ENCODE results near the gene OARD1. TPM values are rescaled to one million over a fixed set of nuclear protein-coding genes. Genes with fewer than 3 reads are reported as not detected.

Gene OARD1
- total and polyA plus RNA-seq, 2 of the 8 experiments (the other 6 are each of a cell fraction or from before 2014, with no cell fraction given), result 16.8 to 35.8 TPM

GRCh38 chr6:41049521-41049920 lies 22.6 kb downstream of the OARD1 start:
- DNase-seq (ENCODE audit: low read depth in 1 of 2, low spot score in 2 of 2) (peak in 1 of 2 experiments; percentile 32), FAIRE-seq (no peak)
- H4K5ac ChIP-seq (ENCODE audit: insufficient read length, low read depth, low read length), result no peak overlapping the region
- no peak overlapping the region for H4K8ac ChIP-seq (ENCODE audit: extremely low read depth, insufficient read depth, low read length)
- H4K20me1 ChIP-seq (replicated peaks in 1 of 2; ENCODE audit: control insufficient read depth in 1 of 2, insufficient read depth in 2 of 2, low read length in 2 of 2), result no peaks in the 10 kb centered on the region
- H2AK5ac ChIP-seq (ENCODE audit: low read depth, low read length), result no peak overlapping the region
- no peak overlapping the region for H2BK15ac ChIP-seq (ENCODE audit: low read length)
- H3K4me2 ChIP-seq (ENCODE audit: insufficient read depth in 1 of 2, low read depth in 2 of 2, low read length in 2 of 2), result no peak overlapping the region
- no peak overlapping the region for H3K23ac ChIP-seq (ENCODE audit: insufficient read length)
- no peaks in the 10 kb centered on the region for H3K23me2 ChIP-seq (ENCODE audit: low read depth, low read length)
- H3K36me3 ChIP-seq (ENCODE audit: control insufficient read depth in 2 of 4, insufficient read depth in 4 of 4, low read length in 3 of 4), result no peaks in the 10 kb centered on the region
- H3K18ac ChIP-seq (ENCODE audit: extremely low read depth, low read length), result no peak overlapping the region
- ChIA-PET POLR2A (ENCODE audit: partially characterized antibody) (interaction anchor here (1.8 kb wide), 1 partner anchor 11 kb away, joined by 4 read pairs; the partner anchor contains the start of gene UNC5CL), CTCF (ENCODE audit: partially characterized antibody) (interaction anchor here (0.5 to 2.6 kb wide), 5 partner anchors 9 to 1730 kb away, joined by 3 to 18 read pairs (median 6); partner anchors contain the start of gene UNC5CL)
- no peak overlapping the region for H3K4ac ChIP-seq (replicated peaks; ENCODE audit: insufficient read length, low read depth, low read length)
- no peak overlapping the region for H2BK12ac ChIP-seq (ENCODE audit: low read depth, low read length)
- no peak overlapping the region for H2BK5ac ChIP-seq (ENCODE audit: low read depth, low read length)
- H3K27me3 ChIP-seq (replicated peaks in 1 of 4; ENCODE audit: control insufficient read depth in 3 of 4, extremely low read depth in 1 of 4, insufficient read depth in 3 of 4, low read length in 3 of 4), result no peaks in the 10 kb centered on the region
- no peak overlapping the region for H3K56ac ChIP-seq (replicated peaks; ENCODE audit: insufficient read length, low read depth, low read length)
- no peak overlapping the region for H3K14ac ChIP-seq (ENCODE audit: insufficient read length)
- no peak overlapping the region for H3K27ac ChIP-seq (ENCODE audit: low read depth, low read length)
- no peak overlapping the region for H3K4me3 ChIP-seq (ENCODE audit: extremely low read depth in 1 of 4, insufficient read depth in 2 of 4, low read depth in 3 of 4, low read length in 4 of 4)
- H4K91ac ChIP-seq (replicated peaks; ENCODE audit: insufficient read length, low read length), result no peak overlapping the region
- no peak for TF ChIP-seq POU5F1 (IDR thresholded peaks at IDR 0.05; ENCODE audit: low read depth, low read length)
- TF ChIP-seq BCL11A (IDR thresholded peaks at IDR 0.05; ENCODE audit: low read depth in 2 of 2, low read length in 2 of 2), result no peak
- no peak for TF ChIP-seq RFX5 (IDR thresholded peaks at IDR 0.05; ENCODE audit: borderline replicate concordance, low read depth, low read length)
- TF ChIP-seq CBX8 (IDR thresholded peaks at IDR 0.05; ENCODE audit: borderline replicate concordance, low read depth, low read length), result no peak
- TF ChIP-seq ASH2L (IDR thresholded peaks at IDR 0.05; ENCODE audit: low read length), result no peak
- TF ChIP-seq POLR2AphosphoS5 (IDR thresholded peaks at IDR 0.05; ENCODE audit: low read depth, low read length), result no peak
- no peak for TF ChIP-seq NRF1 (IDR thresholded peaks at IDR 0.05; ENCODE audit: low read depth, low read length)
- TF ChIP-seq POLR2A (IDR thresholded peaks at IDR 0.05; ENCODE audit: control extremely low read depth in 1 of 2, low read depth in 2 of 2, low read length in 2 of 2), result no peak
- no peak for TF ChIP-seq RXRA (IDR thresholded peaks at IDR 0.05; ENCODE audit: insufficient read depth, low read depth, low read length)
- no peak for TF ChIP-seq FOSL1 (IDR thresholded peaks at IDR 0.05; ENCODE audit: insufficient read depth, low read depth, low read length)
- TF ChIP-seq SP1 (IDR thresholded peaks at IDR 0.05; ENCODE audit: low read depth, low read length), result no peak
- no peak for TF ChIP-seq TAF7 (optimal IDR thresholded peaks at IDR 0.05; ENCODE audit: borderline replicate concordance, low read depth, low read length)
- TF ChIP-seq BRCA1 (IDR thresholded peaks at IDR 0.05; ENCODE audit: low read depth, low read length), result no peak
- no peak for TF ChIP-seq HDAC6 (IDR thresholded peaks at IDR 0.05; ENCODE audit: low read depth, low read length)
- no peak for TF ChIP-seq EGR1 (IDR thresholded peaks at IDR 0.05; ENCODE audit: borderline replicate concordance, low read depth, low read length)
- WGBS, 2 experiments (ENCODE audit: extremely low coverage in 1 of 2, insufficient coverage in 1 of 2, insufficient read length in 1 of 2, insufficient replicate concordance in 2 of 2, low coverage in 1 of 2, low lambda C conversion rate in 2 of 2, missing lambda C conversion rate in 1 of 2), result 75% methylated on average over 1 of the region's 1 CpG; no CpG with 5 or more reads in 1 of the 2 experiments
- H2BK20ac ChIP-seq (ENCODE audit: low read length), result no peak overlapping the region
- no peaks in the 10 kb centered on the region for H3K9me3 ChIP-seq (ENCODE audit: insufficient read depth in 2 of 2, low read depth in 1 of 2, low read length in 1 of 2)
- H3K79me1 ChIP-seq (ENCODE audit: low read depth, low read length), result no peaks in the 10 kb centered on the region
- no peak overlapping the region for H3K9ac ChIP-seq (replicated peaks in 1 of 4; ENCODE audit: extremely low read depth in 1 of 4, low read depth in 3 of 4, low read length in 3 of 4)
- peaks cover 0 to 5% (median 0%) of the 10 kb centered on the region in 4 experiments; a peak in 2 of 7 replicates for H3K4me1 ChIP-seq (replicated peaks in 1 of 4; ENCODE audit: control insufficient read depth in 3 of 4, insufficient read depth in 4 of 4, low read length in 3 of 4)
- H3K79me2 ChIP-seq (ENCODE audit: control insufficient read depth in 1 of 2, insufficient read depth in 2 of 2, low read length in 2 of 2), result no peaks in the 10 kb centered on the region
- H2BK120ac ChIP-seq (replicated peaks; ENCODE audit: low read depth, low read length), result no peak overlapping the region
- H2AFZ ChIP-seq (ENCODE audit: low read length), result no peak overlapping the region
